SK-N-MC (cell line): ENCODE data around the gene IMMT.

Source experiments
- EZH2 ChIP-seq: fragments of 200-600 bp; sonication (generic); IDR thresholded peaks from one replicate; pipeline ENCODE4 v1.6.1; 2017; ENCODE audit warnings: antibody characterized with exemption
- FOXP2 ChIP-seq: optimal IDR thresholded peaks from 2 replicates; pipeline ENCODE3; 2011; ENCODE audit warnings: mild to moderate bottlenecking, moderate library complexity; ENCODE audit not compliant: insufficient read depth; ENCODE audit errors: extremely low read length, control extremely low read depth
- POLR2AphosphoS5 ChIP-seq: IDR thresholded peaks from 2 replicates; pipeline ENCODE4 v1.6.1; 2012; ENCODE audit warnings: mild to moderate bottlenecking, low read depth, low read length, borderline replicate concordance

GRCh38 chr2:86195055-86195807, at the start of gene IMMT:
- peak; percentile 82 for TF ChIP-seq POLR2AphosphoS5
- no peak for TF ChIP-seq EZH2
- peak; percentile 61 for TF ChIP-seq FOXP2
